Panc1 (cell line): Measurements from ENCODE around the gene VSIG1. TPM values are rescaled to one million over a fixed set of nuclear protein-coding genes. Genes with fewer than 3 reads are reported as not detected.

Experiments
- ATAC-seq: fragments of 200-7000 bp; cut with Tn5 transposase; 2 replicates; pipeline ENCODE4 v1.9.1; 2020; ENCODE audit warnings: mild to moderate bottlenecking, moderate library complexity
- BruUV-seq: library from RNA; stranded (reverse); fragments of 400-500 nt; replicated peaks from 2 replicates; lab custom pipeline; 2021; lab: Mats Ljungman, UMichigan
- CTCF ChIA-PET: fragments of 300-600 bp; sonication (Branson Sonifier 250); formaldehyde crosslinking; loops from one replicate; lab custom pipeline; 2022; ENCODE audit warnings: antibody characterized with exemption; lab: Charles Lee
- POLR2A ChIA-PET: fragments of 300-600 bp; sonication (Branson Sonifier 250); formaldehyde crosslinking; loops from one replicate; lab custom pipeline; 2022; ENCODE audit warnings: antibody characterized with exemption; lab: Charles Lee
- DNase-seq: peaks from one replicate; pipeline ENCODE4 v3.0.0-alpha.2; 2010; ENCODE audit warnings: low read depth, low spot score
- H3K27ac ChIP-seq: 2 replicates; pipeline ENCODE4 v1.5.1; 2011; ENCODE audit warnings: mild to moderate bottlenecking, low read length, inconsistent platforms
- H3K27me3 ChIP-seq: fragments of 200-500 bp; sonication (Bioruptor generic); 2 replicates; pipeline ENCODE4 v1.6.0; 2014; ENCODE audit warnings: low read length, inconsistent platforms; ENCODE audit not compliant: control insufficient read depth, insufficient read depth
- H3K36me3 ChIP-seq: fragments of 200-500 bp; sonication (Bioruptor generic); 2 replicates; pipeline ENCODE4 v1.5.1; 2014; ENCODE audit warnings: inconsistent platforms, mild to moderate bottlenecking, low read length, moderate library complexity; ENCODE audit not compliant: control insufficient read depth, insufficient read depth
- H3K4me1 ChIP-seq: 2 replicates; pipeline ENCODE4 v1.5.1; 2011; ENCODE audit warnings: inconsistent platforms, mild to moderate bottlenecking, low read length, moderate library complexity; ENCODE audit not compliant: control insufficient read depth, insufficient read depth
- H3K4me3 ChIP-seq, 2 experiments: 2 replicates each; pipeline ENCODE4 v1.5.1; 2011 to 2012; ENCODE audit warnings: low read depth in 2 of 2, low read length in 2 of 2, mild to moderate bottlenecking in 2 of 2, inconsistent platforms in 1 of 2, moderate library complexity in 1 of 2
- H3K9me3 ChIP-seq: fragments of 200-500 bp; sonication (Bioruptor generic); 2 replicates; pipeline ENCODE4 v1.5.1; 2014; ENCODE audit warnings: low read depth, mild to moderate bottlenecking, inconsistent platforms, low read length, moderate library complexity; ENCODE audit not compliant: control insufficient read depth, insufficient read depth
- POLR2AphosphoS5 ChIP-seq: IDR thresholded peaks from 2 replicates; pipeline ENCODE4 v1.6.1; 2012; ENCODE audit warnings: mild to moderate bottlenecking, low read depth, low read length, moderate library complexity
- SIN3A ChIP-seq: IDR thresholded peaks from 2 replicates; pipeline ENCODE4 v1.6.1; 2012; ENCODE audit warnings: low read depth, mild to moderate bottlenecking, low read length, moderate library complexity, borderline replicate concordance; ENCODE audit not compliant: insufficient read depth
- TCF7L2 ChIP-seq: IDR thresholded peaks from 2 replicates; pipeline ENCODE4 v1.6.1; 2011; ENCODE audit warnings: mild to moderate bottlenecking, low read depth, low read length, inconsistent platforms
- in situ Hi-C: cut with HindIII; loops from 2 replicates; pipeline ENCODE4 v1.10.0; 2016; ENCODE audit warnings: low sequenced_read_pairs, low pct_unique_long_range_greater_than_20kb
- intact Hi-C: fragments of 100-400 bp; cut with micrococcal nuclease; formaldehyde crosslinking; loops from one replicate; pipeline ENCODE4 v1.10.0; 2022; ENCODE audit not compliant: unreplicated experiment
- total RNA-seq: library from RNA; stranded (reverse); gene quantifications from one replicate; pipeline ENCODE4 v1.2.1, GENCODE V29; 2021; ENCODE audit not compliant: unreplicated experiment
- TF ChIP-seq, protein P1 (sequence below): fragments of 450-650 bp; IDR thresholded peaks from 2 replicates; pipeline ENCODE4 v1.5.1; 2017; ENCODE audit warnings: mild to moderate bottlenecking
- TF ChIP-seq, protein P2 (sequence below), 2 experiments: IDR thresholded peaks; 2 replicates each; pipeline ENCODE4 v1.6.1; 2011 to 2012; ENCODE audit warnings: low read depth in 2 of 2, control low read depth in 1 of 2, low read length in 1 of 2, mild to moderate bottlenecking in 1 of 2, moderate library complexity in 1 of 2; ENCODE audit not compliant: insufficient read depth in 1 of 2

VSIG1 gene
- total RNA-seq, 1 experiment from 2014 or later = not detected

DNA sequence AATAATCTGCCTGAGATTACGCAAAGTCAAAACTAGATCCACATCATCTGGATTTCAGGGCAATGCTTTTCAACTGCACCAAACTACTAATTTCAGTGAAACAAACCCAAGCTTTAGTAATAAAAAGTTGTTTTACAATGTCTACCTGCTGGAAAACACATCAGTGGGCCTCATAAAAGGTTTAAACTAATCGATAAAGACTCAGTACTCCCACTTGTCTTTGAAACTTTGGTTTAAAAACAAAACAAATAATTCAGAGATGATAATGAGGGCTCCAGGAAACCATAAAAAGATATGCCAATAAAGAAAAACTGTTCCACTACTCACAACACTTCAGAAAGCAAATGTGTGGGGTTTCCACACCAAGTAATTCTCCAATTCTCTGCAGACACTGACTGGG lies 36.2 kb downstream of the VSIG1 start:
- in situ Hi-C loops = no loop called here
- no TSS peak for BruUV-seq
- Histone ChIP-seq H3K4me3 (no peak overlapping the region), H3K9me3 (no peaks in the 10 kb centered on the region), H3K27ac (no peak overlapping the region), H3K27me3 (no peaks in the 10 kb centered on the region), H3K4me1 (no peaks in the 10 kb centered on the region), H3K36me3 (peaks cover 7% of the 10 kb centered on the region)
- POLR2A ChIA-PET = no interaction called here
- DNase-seq = no peak
- ATAC-seq = no peak
- TF ChIP-seq, protein P1, sequence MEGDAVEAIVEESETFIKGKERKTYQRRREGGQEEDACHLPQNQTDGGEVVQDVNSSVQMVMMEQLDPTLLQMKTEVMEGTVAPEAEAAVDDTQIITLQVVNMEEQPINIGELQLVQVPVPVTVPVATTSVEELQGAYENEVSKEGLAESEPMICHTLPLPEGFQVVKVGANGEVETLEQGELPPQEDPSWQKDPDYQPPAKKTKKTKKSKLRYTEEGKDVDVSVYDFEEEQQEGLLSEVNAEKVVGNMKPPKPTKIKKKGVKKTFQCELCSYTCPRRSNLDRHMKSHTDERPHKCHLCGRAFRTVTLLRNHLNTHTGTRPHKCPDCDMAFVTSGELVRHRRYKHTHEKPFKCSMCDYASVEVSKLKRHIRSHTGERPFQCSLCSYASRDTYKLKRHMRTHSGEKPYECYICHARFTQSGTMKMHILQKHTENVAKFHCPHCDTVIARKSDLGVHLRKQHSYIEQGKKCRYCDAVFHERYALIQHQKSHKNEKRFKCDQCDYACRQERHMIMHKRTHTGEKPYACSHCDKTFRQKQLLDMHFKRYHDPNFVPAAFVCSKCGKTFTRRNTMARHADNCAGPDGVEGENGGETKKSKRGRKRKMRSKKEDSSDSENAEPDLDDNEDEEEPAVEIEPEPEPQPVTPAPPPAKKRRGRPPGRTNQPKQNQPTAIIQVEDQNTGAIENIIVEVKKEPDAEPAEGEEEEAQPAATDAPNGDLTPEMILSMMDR = no peak
- TF ChIP-seq POLR2AphosphoS5 (no peak), TCF7L2 (no peak), SIN3A (no peak)
- TF ChIP-seq, protein P2, sequence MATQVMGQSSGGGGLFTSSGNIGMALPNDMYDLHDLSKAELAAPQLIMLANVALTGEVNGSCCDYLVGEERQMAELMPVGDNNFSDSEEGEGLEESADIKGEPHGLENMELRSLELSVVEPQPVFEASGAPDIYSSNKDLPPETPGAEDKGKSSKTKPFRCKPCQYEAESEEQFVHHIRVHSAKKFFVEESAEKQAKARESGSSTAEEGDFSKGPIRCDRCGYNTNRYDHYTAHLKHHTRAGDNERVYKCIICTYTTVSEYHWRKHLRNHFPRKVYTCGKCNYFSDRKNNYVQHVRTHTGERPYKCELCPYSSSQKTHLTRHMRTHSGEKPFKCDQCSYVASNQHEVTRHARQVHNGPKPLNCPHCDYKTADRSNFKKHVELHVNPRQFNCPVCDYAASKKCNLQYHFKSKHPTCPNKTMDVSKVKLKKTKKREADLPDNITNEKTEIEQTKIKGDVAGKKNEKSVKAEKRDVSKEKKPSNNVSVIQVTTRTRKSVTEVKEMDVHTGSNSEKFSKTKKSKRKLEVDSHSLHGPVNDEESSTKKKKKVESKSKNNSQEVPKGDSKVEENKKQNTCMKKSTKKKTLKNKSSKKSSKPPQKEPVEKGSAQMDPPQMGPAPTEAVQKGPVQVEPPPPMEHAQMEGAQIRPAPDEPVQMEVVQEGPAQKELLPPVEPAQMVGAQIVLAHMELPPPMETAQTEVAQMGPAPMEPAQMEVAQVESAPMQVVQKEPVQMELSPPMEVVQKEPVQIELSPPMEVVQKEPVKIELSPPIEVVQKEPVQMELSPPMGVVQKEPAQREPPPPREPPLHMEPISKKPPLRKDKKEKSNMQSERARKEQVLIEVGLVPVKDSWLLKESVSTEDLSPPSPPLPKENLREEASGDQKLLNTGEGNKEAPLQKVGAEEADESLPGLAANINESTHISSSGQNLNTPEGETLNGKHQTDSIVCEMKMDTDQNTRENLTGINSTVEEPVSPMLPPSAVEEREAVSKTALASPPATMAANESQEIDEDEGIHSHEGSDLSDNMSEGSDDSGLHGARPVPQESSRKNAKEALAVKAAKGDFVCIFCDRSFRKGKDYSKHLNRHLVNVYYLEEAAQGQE (IDR thresholded peaks at IDR 0.05; ENCODE audit: insufficient read depth in 1 of 2, low read depth in 2 of 2, low read length in 1 of 2) = no peak
- CTCF ChIA-PET = no interaction called here
- intact Hi-C loops = no loop called here

DNA sequence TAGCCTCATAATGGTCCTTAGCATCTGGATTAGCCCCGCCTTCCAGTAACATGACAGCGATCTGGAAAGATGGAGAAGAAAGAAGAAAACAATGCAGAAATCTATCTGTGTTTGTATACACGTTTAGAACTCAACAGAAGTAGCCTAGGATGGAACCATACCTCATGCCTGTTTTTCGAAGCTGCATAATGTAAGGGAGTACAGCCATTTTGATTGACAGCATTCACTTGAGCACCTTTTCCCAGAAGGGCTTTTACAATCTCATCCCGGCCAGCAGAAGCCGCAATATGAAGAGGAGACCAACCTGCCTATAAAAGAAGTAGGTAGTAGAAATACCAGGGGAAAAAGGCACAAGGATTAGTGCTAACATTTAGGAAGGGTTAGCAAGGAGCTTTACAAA lies 42.9 kb downstream of the VSIG1 start:
- no peak for DNase-seq
- TF ChIP-seq POLR2AphosphoS5 = no peak
- TF ChIP-seq, protein P1 = no peak
- TF ChIP-seq, protein P2 (IDR thresholded peaks at IDR 0.05; ENCODE audit: insufficient read depth in 1 of 2, low read depth in 2 of 2, low read length in 1 of 2) = no peak
- TF ChIP-seq SIN3A = no peak
- POLR2A ChIA-PET = no interaction called here

More for the DNA sequence above, 42.9 kb downstream of the VSIG1 start:
- Histone ChIP-seq H3K36me3 (peaks cover 21% of the 10 kb centered on the region), H3K27me3 (no peaks in the 10 kb centered on the region), H3K27ac (no peak overlapping the region), H3K4me1 (peaks cover 9% of the 10 kb centered on the region; the same call in 1 of the 2 replicates), H3K4me3 (no peak overlapping the region), H3K9me3 (no peaks in the 10 kb centered on the region)
- intact Hi-C loops = no loop called here
- ATAC-seq = no peak
- no TSS peak for BruUV-seq
- CTCF ChIA-PET = no interaction called here
- in situ Hi-C loops = no loop called here
